SW480 (cell line): Measurements from ENCODE around the gene SENP8.
A peak's percentile ranks its signal among the peaks of the same experiment; 100 is the strongest.

Source experiments
- DNase-seq: peaks from one replicate; pipeline ENCODE4 v3.0.0-alpha.2; 2016; ENCODE audit warnings: low spot score

Gene SENP8

DNA sequence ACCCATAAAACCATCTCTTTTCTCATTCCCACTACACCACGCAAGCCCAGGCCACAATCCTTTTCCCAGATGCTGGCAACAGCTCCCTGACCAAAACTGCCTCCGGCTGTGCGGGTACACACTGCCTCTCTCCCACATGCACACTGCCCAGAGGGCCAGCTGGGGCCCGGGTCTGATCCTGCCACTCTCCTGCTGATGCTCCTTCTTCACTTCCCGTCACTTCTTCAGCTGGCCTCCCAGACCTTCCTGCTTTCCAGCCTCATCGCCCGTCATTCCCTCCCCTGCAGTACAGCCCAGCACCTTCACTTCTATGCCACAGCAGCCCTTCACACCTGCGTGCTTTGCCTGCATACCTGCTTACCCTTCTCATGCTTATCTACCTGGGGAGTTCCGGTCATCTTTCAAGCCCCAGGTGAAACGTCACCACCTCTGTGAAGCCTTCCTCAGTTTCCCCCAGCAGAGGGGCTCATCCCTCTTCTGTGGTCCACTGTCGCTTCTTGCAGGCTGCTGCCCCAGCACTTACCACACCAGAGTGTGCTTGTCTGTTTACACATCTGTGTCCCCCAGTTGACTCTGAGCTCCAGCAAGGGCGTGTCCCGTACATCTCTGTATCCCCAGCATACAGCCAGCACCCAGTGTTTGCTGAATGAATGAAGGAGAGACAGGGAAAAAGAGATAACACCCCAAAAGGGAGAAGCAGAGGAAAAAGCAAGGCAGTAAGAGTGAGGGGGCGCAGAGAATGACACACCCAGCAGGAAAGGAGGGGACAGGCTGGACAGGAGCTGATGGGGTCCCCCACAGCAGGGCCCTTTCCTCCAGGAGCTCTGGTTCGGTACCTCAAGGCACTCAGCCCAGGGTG lies 57.2 kb downstream of the SENP8 start:
- DNase-seq: no peak

DNA sequence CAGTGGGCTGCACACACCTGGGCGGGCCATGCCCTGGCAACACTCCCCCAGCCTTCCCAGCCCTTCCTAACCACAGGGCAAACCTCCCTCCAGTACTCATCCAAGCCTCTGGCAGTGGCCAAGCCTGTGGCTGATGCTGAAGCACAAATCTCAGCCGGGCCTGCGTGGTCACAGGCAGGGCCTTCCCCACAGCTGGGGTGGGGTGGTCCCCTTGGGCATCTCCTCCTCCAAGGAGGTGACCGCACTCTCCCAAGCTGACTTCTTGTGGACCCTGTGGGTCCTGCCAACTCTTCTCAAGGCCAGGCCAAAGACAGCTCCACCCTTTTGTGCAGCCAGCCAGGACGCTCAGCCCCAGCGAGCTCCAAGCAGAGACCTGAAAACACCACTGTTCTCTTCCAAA lies 58.0 kb downstream of the SENP8 start:
- DNase-seq: no peak

DNA sequence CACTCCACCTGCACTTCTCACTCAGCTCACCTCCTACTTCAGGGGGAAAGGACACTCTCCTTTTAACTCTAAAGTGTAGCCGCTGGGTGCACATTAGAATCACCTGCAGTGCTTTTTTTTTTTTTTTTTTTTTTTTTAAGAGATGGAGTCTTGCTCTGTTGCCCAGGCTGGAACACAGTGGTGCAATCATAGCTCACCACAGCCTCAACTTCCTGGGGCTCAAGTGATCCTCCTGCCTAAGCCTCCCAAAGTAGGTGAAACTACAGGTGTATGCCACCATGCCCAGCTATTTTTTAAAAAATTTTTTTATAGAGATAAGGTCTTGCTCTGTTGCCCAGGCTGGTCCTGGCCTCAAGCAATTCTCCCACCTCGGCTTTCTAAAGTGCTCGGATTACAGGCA lies 58.5 kb downstream of the SENP8 start:
- no peak for DNase-seq

DNA sequence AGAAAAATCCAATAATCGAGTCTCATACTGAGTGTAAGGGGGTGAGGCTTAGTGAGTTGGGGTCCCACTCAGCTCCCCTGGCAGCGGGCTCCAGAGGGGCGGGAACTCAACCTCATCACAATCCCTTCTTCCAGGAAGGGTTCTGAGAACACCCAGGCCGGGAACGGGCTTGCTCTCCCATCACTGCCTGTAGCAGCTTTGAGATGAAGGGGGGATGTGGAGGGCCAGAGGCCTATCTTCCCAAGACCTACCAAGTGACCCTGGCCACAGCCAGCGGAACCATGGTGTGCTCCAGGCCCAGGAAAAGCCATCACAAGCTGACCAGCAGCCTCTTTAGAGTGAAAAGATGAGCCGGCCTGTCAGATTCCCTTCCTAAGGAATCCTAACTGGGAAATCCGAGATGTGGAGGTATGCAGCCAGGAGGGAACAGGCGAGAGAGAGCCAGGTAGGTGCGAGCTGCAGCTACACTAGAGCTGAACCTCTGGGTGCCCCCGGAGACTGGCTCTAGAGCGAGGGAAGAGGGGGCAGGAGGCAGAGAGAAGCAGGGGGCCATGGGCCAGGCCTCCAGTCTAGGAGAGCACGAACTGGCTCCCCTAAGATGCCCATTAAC lies 60.9 kb downstream of the SENP8 start:
- no peak for DNase-seq

DNA sequence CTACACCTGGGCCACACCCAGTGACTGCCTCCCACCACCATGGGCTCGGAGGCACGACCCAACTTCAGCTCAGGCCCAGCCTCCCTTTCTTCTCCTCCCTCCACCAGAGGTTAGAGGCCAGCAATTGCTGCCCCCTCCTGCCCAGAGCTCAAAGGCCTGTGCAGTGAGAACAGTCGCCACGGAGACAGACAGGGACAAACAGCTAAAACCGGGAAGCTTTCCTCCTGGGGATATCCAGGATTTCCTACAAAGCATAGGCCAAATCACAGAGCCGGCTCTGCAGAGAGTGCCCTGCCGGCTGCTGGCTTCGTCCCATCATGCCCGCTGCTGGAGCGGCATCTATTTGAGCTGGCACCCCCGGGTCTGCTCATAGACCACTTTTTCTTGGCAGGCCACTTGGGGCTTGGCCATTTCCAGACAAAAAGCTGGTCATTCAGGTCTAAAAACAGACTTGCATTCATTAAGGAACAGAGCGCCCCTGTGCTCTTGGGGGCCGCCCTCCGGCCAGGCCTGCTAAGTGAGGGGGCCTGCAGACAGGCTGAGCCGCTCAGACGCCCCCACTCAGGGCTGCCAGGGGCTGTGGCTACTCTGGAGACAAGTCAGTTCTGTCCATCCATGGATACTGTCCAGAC lies 61.9 kb downstream of the SENP8 start:
- DNase-seq: no peak

DNA sequence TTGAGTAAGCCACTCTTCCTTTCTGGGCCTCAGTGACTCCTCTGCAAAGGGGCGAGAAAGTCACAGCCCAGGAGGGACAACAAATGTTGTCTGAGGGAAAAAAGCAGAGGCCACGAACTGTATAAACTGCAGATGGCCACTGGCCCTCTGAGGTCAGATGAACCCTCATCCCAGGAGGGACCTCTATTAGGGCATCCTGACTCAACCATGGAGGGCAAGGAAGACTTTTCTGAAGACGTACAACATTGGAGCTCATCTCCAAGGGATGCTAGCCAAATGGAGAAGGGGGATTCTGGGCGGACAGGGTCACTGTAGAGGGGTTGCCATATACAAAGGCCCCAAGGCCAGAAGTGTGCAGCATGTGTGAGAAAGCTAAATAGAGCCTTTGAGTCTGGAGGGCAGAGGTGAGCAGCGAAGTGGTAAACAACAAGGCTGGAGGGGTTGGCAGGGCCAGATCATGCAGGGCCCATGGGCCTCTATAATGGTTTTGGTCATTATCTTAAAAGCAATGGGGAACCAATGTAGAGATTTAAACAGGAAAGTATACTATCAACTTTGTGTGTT lies 62.6 kb downstream of the SENP8 start:
- DNase-seq: no peak

DNA sequence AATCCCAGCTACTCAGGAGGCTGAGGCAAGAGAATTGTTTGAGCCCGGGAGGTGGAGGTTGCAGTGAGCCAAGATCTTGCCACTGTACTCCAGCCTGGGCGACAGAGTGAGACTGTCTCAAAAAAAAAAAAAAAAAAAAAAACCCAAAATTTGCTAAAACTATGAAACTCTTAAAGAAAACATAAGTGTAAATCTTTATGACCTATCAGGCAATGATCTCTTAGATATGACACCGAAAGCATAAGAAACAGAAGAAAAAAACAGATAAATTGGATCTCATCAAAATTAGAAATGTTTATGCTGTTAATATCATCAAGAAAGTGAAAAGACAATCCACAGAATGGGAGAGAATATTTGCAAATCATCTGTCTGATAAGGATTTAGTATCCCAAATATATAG lies 64.0 kb downstream of the SENP8 start:
- DNase-seq: no peak

DNA sequence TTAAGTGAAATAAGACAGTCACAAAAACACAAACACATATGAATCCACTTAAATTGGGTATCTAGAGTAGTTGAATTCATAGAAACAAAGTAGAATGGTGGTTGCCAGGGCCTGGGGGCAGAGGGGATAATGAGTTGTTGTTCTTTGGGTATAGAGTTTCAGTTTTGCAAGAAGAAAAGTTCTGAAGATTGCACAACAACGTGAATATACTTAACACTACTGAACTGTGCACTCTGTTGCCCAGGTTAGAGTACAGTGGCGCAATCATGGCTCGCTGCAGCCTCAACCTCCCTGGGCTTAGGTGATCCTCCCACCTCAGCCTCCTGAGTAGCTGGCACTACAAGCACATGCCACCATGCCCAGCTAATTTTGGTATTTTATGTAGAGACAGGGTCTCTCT lies 64.5 kb downstream of the SENP8 start:
- DNase-seq: no peak

DNA sequence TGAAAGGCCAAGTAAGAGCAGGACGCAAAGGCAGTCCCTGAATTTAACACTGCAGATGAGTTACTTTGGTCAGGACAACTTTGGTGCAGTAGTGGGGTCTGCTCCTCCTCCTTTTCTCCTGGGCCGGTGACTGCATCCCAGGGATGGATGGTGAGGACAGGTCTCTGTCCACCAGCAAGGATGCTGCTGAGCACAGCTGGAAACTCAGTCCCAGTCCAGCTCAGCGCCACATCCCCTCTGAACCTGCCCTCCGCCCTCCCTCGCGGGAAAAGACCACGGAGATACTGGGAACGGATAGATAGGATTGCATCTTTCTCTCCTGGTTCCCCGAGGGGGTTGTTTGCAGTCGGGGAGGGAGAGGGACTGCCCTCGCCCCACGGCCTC lies 65.6 kb downstream of the SENP8 start:
- DNase-seq: no peak

DNA sequence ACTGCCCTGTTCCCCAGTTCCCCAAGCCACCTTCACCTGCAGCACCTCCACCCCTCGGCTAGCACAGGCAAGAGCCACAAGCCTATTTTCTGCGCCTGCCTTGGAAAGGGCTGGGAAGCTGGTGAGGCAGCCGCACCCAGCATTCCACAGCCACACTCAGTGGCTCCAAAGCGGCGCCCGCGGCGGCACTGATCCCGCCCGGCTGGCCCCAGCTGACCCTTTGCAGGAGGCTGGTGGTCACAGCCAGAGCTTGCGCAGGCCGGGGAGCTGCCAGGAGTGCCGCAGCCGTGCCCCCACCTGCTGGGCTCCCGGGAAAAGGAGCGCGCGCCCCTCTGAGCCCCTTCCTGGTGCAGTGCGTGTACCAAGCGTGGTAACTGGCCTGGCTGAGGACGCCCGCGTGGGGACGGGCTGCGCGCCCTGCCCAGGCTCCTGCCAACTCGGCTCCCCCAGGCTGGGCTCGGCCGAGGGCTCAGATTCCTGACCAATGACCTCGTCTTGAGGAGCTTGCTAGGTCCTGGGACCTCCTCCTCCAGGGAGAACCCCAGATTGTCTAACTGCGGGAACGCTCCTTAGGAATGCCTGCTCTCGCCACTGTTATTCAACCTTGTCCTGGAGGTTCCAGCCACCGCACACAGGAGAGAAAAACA lies 66.1 kb downstream of the SENP8 start:
- peak; percentile 71 for DNase-seq

DNA sequence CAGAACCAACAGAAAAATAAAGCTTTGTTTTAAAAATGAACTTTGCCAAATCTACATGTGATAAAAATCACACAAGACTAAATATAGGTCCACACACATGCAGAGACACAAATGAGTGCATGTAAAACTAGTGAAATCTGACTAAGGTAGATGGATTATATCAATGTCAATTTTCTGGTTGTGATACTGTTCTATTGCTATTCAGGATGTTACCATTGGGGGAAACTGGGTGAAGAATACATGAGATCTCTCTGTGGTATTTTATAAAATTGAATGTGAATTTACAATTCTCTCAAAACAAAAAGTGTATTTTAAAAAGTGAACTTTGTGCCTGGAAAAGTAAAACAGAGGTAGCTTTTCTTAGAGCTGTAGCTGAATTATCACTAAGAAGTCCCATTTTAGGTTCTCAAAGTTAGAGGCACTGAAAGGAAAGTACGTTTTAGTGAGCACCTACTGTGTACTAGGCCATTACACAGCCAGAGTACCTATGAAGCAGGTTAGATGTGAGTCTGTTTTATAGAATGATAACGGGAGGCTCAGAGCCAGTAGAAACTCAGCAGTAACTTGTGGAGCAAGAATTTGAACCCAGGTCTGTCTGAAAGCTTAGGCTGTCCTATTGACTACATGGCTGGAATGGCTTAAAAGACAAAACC lies 71.2 kb downstream of the SENP8 start:
- no peak for DNase-seq

DNA sequence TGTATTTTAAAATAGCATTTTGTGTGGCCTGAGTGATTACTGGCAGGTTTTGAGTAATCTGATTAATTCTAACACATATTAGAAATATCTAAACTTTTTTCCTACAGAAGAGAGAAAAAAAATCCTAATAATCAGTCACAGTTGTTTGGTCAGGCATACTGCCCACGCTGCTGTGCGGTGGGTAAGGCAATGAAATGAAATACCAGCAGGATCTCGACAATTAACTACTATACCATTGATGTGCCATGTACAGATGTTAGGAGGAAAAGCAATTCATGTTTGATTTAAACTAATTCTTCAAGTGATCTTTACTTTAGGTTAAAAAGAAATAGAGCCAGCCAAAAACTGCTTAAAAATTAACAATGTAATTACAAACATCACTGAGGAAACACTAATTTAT lies 74.2 kb downstream of the SENP8 start:
- DNase-seq: no peak
